Stimulated activated CD8-positive, alpha-beta memory T cell treated with anti-CD3 and anti-CD28 coated beads, Interleukin-4, amount 100 ng/mL, for 48 hours (primary cell): Measurements from ENCODE around the gene SPOP.

Source experiments
- DNase-seq: peaks from one replicate; pipeline ENCODE4 v3.0.0-alpha.2; 2020

SPOP gene

DNA sequence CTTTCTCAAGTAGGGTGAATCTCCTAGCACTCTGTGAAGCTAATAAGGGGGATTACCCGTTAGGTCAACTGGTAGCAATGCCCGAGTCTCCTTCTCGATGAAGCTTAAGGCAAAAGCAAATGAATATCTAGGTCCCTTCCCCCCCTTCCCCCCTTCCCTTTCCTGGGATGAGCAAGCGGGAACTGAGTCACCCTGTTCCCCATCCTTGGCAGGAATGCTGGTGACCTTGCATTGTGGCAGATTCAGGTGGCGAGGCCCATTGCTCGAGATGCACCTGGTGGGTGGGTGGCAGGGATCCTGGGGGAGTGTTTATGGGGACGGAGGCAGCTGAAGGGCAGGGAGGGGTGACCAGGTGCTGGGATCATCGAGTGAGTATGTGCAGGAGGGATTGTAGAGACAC, 95.1 kb downstream of the SPOP start:
- DNase-seq = no peak

DNA sequence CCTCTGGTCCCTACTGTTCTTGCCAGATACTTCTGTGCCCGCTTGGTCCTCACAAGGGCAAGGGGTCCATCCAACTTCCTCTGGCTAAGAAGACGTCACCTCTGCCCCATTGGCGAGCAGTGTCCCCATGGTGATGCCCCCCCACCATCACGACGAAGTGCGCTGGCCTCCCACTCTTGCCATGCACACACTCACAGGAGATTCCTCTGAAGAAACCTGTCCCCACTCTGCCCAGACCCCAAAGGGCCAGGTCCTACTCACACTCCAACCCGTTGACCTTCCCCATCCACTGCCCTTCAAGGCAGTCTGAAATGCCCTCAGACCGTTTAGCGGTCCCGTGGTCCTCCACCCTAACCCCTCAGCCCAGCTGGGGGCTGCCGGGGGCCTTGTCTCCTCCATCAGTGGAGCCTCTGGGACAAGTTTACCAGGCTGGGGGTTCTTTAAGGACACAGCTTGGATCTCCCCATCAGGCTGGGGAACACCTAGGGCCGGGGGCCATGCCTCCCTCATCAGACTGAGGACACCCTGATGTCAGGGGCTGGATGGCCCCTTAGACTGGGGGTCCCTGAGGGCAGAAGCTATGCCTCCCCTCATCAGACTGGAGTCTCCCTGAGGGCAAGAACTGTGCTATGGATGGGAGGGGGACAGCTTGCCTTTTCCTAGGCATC, 95.7 kb downstream of the SPOP start:
- DNase-seq = no peak

DNA sequence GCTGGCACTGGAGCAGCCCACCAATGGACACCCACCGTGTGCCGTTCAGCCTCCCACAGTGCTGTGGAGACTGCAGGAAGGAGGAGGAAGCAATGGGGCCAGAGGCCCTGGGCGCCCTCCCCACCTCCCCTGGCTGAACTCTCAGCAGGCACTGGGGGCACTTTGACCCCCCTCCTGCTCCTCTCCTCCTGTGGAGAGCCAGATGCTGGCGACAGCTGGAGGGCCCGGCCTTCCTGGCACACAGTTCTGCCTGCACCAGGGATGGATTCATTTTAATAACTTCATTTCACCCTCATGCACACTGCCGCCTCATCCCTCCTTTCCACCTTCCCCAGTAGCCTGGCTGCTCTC, 96.3 kb downstream of the SPOP start:
- DNase-seq = no peak

DNA sequence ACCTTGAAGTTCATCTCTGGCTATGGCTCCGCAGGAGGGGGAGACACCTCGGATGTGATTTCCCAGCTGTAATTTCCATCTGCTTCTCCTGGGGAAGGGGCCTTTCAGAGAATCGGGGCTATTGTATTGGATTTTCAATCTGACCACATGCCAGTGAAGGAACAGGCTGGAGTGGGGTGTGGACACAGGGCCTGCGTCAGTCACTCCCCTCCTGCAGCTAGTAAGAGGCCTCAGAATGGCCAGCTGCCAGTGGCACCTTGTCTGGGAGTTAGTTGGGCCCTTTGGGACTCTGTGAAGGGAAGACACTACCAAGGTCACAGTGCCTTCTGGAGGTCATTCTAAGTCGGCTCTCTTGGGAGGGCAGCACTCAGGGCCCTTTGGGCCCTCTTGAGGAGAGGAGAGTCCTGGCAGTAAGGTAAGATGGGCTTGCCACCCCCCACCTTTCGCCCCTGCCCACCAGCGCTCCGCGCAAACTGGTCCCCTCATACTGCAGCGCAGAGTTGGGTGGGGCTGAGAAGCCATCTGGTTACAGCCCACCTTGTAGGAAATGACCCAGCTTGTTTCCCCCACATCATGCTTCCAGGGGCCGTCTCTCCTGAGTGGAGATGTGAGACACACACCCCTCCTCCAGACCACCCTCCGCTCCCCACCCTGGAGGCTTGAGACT, 96.8 kb downstream of the SPOP start:
- no peak for DNase-seq

DNA sequence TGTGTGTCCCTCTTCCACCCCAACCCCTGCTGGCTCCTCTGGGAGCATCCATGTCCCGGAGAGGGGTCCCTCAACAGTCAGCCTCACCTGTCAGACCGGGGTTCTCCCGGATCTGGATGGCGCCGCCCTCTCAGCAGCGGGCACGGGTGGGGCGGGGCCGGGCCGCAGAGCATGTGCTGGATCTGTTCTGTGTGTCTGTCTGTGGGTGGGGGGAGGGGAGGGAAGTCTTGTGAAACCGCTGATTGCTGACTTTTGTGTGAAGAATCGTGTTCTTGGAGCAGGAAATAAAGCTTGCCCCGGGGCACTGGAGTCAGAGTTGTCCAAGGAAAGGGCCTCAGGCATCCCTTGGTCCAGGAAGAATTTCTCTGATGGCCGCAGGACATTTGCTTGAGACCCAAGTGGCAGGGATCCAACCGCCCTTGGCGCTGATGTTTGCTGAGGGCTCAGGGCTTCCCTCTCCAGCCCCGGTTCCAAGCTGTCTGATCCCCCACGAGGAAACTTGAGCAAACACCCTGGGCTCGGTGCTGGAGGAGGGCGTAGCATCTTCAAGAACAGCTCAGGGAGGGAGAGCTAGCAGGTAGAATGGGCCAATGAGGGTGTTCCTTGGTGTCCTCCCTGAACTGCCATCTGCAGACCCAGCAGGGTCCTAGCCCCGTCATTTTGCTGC, 97.7 kb downstream of the SPOP start:
- DNase-seq = no peak

DNA sequence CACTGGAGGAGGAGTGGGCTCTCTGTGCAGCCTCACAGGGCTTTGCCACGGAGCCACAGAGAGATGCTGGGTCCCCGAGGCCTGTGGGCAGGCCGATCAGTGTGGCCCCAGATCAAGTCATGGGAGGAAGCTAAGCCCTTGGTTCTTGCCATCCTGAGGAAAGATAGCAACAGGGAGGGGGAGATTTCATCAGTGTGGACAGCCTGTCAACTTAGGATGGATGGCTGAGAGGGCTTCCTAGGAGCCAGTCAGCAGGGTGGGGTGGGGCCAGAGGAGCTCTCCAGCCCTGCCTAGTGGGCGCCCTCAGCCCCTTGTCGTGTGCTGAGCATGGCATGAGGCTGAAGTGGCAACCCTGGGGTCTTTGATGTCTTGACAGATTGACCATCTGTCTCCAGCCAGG, 98.4 kb downstream of the SPOP start:
- no peak for DNase-seq

DNA sequence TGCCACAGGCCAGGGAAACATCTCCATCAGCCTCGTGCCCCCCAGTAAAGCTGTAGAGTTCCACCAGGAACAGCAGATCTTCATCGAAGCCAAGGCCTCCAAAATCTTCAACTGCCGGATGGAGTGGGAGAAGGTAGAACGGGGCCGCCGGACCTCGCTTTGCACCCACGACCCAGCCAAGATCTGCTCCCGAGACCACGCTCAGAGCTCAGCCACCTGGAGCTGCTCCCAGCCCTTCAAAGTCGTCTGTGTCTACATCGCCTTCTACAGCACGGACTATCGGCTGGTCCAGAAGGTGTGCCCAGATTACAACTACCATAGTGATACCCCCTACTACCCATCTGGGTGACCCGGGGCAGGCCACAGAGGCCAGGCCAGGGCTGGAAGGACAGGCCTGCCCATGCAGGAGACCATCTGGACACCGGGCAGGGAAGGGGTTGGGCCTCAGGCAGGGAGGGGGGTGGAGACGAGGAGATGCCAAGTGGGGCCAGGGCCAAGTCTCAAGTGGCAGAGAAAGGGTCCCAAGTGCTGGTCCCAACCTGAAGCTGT, 98.9 kb downstream of the SPOP start:
- no peak for DNase-seq

DNA sequence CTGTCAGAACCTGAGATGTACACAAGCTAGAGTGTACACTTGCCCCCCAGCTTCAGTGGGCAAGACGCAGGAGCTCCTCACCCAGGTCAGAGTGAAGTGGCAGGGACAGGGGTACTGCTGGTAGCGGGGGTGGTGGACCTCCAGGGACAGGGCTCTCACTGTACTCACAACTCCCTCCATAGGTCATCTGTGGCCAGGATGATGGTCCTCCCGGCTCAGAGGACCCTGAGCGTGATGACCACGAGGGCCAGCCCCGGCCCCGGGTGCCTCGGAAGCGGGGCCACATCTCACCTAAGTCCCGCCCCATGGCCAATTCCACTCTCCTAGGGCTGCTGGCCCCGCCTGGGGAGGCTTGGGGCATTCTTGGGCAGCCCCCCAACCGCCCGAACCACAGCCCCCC, 99.5 kb downstream of the SPOP start:
- no peak for DNase-seq

DNA sequence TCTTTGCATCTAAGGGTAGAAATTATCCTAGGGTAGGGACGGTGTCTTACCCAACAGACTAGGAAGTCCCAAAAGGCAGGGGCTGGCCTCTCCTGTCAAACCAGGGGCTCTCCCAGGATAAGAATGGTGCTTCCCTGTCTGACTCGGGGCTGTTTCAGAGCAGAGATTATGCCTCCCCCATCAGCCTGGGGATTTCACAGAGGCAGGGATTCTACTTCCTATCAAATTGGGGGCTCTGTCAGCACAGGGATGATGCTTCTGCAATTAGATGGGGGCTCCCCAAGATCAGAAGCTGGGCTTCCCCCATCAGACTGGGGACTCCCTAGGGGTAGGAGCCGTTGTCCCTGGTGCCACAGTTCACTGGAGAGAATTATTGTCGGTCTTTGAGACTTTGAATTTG, 99.9 kb downstream of the SPOP start:
- no peak for DNase-seq

DNA sequence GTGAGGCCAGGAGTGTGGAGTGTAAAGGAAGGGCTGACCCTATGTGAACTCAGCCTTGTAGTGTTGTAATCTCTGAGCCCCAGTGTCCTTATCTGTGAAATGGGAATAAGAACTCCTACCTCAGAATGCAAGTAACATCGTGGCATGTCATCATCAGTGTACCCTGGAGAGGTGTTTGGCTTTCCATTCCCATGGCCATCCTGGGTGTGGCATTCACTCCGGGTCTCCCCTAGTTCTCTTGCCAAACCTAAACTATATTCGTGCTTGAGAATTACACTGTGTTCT, 100.3 kb downstream of the SPOP start:
- DNase-seq = no peak

DNA sequence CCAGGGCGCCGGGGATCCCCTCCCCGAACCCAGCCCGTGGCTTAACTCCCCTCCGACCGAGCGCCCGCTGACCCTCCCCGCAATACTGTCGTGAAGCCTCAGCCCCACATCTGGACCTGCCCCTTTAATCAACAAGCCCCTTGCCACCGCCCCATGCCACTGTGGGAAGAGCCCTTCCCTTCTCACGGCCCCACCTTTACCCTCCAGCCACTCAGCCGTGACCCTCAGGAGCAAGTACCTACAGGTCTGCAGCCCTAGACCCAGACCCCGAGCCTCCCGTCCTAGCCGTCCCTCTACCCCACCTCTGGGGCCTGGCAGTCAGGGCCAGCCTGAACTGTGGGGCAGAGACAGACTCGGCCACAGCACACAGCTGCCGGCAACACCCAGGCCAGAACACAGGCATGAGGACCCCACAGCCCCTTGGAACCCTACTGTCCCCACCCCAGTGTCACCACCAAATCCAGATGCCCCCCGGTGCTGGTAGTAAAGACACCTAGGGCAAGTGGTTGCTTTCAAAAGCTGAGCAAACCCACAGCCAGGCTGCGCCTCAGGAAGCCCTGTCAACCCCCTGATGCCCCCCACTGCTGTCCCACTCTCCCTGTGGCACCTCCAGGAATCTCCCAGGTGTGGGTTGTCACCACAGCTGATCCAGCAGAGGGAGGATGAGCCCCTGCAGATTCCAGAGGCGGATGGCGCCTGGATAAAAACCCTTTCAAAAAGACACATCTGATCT, 100.8 kb downstream of the SPOP start:
- no peak for DNase-seq

DNA sequence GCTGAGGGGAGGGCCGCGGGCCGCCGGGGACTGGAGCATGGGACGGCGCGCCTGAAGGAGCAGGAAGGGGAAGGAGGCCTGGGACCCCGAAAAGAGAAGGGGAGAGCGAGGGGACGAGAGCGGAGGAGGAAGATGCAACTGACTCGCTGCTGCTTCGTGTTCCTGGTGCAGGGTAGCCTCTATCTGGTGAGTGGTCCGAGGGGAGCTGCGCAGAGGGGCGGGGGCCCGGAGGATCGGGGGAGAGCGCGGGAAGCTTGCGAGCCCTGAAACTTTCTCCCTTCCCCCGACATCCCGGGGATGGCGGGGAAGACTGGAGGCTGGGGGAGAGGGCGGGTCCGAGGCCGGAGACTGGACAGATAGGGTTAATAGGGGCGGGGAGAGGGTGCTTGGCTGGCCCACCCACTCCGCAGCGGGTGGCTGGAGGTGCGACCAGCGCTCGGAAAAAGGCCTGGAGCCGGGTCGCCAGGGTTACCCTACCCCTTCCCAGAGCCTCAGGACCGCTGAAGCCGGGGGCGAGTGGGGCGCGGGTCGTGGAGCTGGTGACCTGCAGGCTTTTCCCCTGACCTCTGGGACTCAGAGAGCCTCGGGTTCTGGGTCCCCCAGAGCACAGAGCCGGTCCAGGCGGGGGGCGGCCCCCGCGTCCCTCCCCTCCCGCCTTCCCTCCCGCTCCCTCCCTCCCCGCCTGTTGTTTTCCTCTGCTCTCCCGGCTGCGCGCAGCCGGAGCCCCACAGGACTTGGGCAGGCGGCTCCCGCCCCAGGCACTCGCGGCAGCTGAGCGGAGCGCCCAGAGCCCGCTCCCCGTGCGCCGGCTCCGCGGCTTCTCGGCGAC, 101.6 kb downstream of the SPOP start:
- DNase-seq = no peak

DNA sequence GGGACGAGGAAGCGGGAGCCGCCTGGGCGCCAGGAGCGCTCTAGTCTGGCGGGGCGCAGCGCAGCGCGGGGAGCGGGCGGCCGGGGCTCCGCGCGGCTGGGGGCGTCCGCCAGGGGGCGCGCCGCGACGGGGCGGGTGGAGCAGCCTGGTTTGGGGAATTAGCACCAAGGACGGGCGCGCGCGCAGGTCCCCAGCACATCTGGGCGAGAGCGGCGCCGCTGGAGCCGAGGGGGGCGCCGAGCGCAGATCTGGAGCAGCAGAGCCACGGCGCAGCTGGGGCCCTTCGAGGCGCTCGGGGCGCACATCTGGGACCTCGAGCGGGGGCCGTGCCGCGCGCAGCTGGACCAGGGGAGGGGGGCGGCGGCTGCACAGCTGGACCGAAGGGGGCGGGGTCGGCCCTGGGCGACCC, 102.2 kb downstream of the SPOP start, which contains the start of gene NXPH3:
Gene NXPH3, plus strand, starts transcription at position 193 of the 409 bp plus-strand sequence. CDS start 349 bp downstream, outside the sequence.
- DNase-seq = peak; percentile 84

DNA sequence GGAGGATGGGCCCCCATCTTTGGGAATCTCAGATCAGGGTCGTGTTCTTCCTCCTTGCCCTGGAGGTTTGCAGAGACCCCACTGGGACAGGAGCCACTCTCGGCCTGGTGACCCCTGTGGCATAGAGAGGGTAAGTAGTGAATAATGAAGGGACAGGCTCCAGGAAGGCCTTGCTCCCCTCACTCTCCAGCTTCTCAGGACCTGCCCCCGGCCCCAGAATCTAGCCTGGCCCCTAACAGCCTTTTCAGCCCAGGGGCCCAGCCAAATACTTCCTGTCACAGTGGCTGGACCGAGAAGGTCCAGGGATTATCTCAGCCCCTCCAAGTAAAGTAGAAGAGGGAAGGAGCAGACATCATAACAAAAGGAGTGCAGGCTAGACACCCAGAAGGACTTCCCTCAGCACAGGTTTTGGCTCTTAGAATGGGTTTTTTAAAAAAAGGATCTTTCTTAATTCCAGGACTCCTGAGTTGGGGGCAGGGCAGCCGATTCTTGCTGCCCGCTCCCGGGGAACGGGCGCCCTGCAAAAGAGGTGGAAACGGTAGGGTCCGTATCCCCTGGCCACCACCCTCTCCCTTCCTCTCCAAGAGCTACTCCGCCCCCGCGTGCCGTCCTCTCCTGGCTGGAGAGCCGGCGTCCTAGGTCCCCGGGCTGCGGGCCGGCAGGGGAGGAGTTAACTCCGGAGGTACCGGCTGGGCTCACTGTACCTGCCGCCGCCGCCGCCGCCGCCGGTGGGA, 102.8 kb downstream of the SPOP start:
- DNase-seq = no peak

DNA sequence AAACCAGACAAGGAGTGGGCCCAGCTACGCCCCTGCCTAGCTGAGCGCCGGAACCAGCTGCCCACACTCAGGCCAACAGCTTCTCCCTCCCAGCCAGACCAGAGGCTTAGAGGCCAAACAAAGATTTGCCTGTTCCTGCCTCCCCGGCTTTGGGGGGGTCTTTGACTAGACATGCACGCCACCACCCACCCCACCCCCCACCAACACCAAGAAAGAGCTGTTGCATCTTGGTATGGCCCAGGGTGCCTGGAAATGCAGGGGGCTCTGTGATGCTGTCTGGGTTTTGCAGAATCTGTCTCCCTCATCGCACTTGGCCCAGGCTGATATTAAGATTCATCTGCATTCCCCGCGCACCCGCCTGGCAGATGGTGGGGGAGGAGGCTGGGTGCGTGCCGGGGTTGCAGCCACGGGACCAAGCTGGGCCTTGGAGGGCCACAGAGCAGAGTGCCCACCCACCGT, 103.5 kb downstream of the SPOP start:
- no peak for DNase-seq

DNA sequence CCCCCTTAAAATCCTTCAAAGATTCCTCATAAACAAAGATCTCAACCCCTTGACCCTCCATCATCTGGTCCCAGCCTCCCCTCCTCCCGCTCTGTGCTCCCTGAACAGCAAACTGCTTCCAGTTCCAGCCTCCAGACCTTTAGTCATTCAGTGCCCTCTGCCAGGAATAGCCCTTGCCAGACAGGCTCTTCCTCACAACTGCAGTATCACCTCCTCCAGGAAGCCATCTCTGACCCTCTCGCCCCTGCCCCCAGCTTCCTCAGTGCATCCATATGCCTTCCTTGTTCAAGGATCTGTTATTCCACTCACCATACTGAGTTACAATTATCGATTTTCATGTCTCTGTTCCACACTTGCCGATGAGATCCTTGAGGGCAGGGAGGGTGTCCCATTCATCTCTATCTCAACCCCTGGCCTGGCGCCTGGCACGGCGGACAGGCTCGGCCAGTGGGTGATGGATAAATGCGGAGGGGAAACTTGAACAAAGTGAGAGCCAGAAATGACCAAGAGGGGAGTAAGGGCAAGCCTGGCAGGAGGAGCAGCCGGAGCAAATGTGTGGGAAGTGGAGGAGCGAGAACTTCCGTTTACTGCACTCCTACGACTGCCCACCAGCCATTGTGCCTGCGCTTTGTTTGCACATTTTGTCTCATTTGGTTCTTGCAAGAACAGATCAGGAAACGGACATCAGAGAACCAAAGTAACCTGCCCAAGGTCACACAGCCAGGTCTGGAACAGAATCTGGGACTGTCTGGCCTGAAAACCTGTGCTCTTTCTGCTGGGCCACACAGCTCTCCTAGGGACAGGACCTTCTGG, 104.2 kb downstream of the SPOP start:
- DNase-seq = no peak

DNA sequence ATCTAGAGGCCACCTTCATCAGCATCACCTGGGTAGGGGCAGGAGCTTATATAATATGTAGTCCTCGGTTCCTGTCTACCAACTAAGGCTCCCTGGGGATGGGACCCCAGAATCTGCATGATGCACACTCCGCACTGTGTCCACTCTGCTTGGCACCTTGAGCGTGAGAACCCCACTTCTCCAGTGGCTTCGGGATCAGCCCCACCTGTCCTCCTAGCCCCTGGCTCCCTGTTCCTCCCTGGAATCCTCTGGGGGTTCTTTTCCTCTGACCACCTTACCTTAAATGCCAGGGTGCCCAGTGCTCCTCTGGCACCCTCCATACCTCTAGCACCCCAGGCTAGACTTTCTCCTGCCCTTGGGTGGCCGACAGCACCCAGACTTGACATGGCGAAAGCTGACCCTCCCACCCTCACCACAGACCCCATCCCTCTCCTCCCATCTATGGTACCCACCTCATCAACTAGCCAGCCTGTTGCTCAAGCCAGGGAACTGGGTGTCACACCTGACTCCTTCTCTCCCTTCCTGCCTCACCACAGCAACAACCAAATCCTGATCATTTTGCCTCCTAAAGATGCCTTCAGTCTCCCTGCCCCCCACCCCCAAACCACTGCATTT, 105.0 kb downstream of the SPOP start:
- DNase-seq = no peak

DNA sequence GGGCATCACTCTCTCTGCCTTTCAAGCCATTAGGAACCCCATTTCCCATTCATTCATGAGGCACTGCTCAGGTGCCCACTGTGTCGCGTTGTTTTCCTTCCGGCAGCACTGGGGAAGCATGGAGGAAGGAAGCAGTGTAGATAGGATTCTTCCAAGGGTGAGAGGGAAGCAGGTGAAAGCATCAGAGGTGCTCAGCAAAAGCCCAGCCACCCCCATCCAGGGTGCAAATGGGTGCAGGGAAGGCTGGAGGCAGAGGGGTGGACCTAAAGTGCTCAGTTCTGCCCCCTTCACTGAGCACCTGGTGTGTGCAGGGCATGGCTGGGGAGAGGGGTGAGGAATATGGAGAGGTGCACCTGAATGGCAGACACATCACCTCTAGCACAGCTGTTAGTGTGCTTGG, 105.7 kb downstream of the SPOP start:
- no peak for DNase-seq

DNA sequence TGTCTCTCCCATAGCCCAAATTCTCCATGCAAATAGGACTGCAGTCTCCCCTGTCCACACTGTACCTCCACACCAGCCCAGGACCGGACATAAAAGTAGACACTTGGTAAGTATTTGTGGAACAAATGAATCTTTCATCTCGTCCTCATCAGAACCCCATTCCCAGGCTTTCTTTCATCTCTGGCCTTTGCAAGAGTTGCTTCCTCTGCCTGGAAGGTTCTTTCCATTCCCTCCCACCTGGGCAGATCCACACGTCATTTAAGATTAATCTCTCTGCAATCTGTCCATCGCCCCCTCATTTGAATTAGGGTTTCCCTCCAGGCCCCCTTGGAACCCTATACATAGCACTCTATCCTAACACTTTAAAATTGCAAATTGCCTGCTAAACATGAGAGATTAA, 106.1 kb downstream of the SPOP start:
- DNase-seq = no peak

DNA sequence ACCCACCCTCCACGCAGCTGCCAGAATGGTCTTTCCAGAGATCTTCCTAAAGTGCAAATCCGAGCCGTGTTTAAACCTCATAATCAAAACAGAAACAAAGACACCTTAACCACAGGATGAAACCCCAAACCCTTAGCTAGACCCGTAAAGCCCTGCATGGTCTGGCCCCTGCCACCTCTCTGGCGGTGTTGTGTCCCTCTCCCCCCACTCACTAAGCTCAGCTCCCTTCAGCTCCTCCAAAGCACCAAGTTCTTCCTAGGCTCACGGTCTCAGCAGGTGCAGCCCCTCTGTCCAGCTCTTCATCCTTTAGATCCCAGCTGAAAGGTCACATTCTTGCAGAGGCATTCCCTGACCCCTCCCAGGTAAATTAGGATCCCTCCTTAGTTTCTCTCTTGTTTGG, 106.6 kb downstream of the SPOP start:
- no peak for DNase-seq
